Measurements from ENCODE around the gene NUDT6.
"Not testable (repeated sequence)": the region's sequence is repeated elsewhere in the genome, so short reads cannot be mapped to it uniquely, and the experiment has no call there.

The NUDT6 gene

DNA sequence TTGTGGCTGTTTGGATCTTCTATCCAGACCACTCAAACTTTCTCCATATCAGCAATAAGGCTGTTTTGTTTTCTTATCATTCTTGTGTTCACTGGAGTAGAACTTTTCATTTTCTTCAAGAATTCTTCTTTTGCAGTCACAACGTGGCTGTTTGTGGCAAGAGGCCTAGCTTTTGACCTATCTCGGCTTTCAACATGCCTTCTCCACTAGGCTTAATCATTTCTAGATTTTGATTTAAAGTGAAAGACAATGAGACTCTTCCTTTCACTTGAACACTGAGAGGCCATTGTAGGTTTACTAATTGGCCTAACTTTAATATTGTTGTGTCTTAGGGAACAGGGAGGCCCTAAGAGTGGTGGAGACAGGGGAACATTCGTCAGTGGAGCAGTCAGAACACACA lies 76.6 kb downstream of the NUDT6 start:
- Histone ChIP-seq H3K36me3 (ENCODE audit: insufficient read depth, low read depth, low read length) (peaks cover 73% of the 10 kb centered on the region), H3K9me3 (ENCODE audit: insufficient read depth, low read depth, low read length) (no peaks in the 10 kb centered on the region), H3K27me3 (ENCODE audit: insufficient read depth, low read length) (no peaks in the 10 kb centered on the region), H3K4me1 (ENCODE audit: insufficient read depth, low read length) (peaks cover 47% of the 10 kb centered on the region), H3K4me3 (ENCODE audit: low read length) (no peak overlapping the region), H3K9ac (ENCODE audit: low read depth, low read length) (no peak overlapping the region), H3K27ac (ENCODE audit: low read length) (no peak overlapping the region)

DNA sequence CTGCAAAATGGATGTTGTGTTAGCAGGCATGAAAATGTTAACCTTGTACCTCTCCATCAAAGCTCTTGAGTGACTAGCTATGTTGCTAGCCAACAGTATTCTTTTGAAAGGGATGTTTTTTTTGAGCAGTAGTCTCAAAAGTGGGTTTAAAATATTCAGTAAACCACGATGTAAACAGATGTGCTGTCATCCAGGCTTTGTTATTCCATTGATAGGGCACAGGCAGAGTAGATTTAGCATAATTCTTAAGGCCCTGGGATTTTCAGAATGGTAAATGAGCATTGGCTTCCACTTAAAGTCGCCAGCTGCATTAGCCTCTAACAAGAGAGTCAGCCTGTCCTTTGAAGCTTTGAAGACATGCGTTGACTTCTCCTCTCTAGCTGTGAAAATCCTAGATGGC lies 77.3 kb downstream of the NUDT6 start:
- Histone ChIP-seq H3K36me3 (ENCODE audit: insufficient read depth, low read depth, low read length) (peaks cover 78% of the 10 kb centered on the region), H3K9me3 (ENCODE audit: insufficient read depth, low read depth, low read length) (no peaks in the 10 kb centered on the region), H3K27ac (ENCODE audit: low read length) (no peak overlapping the region)

DNA sequence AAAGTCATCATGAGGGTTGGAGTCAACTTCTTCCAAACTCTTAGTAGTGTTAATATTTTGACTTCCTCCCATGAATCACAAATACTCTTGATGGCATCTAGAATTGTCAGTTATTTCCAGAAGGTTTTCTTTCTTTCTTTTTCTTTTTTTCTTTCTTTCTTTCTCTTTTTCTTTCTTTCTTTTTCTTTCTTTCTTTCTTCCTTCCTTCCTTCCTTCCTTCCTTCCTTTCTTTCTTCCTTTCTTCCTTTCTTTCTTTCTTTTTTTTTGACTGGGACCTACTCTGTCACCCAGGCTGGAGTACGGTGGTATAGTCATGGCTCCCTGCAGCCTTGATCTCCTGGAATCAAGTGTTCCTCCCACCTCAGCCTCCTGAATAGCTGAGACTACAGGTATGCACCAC lies 78.0 kb downstream of the NUDT6 start:
- H3K27ac ChIP-seq (ENCODE audit: low read length); H3K9me3 ChIP-seq (ENCODE audit: insufficient read depth, low read depth, low read length); H3K4me3 ChIP-seq (ENCODE audit: low read length); H3K27me3 ChIP-seq (ENCODE audit: insufficient read depth, low read length); H3K9ac ChIP-seq (ENCODE audit: low read depth, low read length): not testable (repeated sequence)
- peaks cover 40% of the 10 kb centered on the region for H3K4me1 ChIP-seq (ENCODE audit: insufficient read depth, low read length)
- peaks cover 84% of the 10 kb centered on the region for H3K36me3 ChIP-seq (ENCODE audit: insufficient read depth, low read depth, low read length)

More for the DNA sequence above, 77.3 kb downstream of the NUDT6 start:
- no peak overlapping the region for H3K9ac ChIP-seq (ENCODE audit: low read depth, low read length)
- H3K4me3 ChIP-seq (ENCODE audit: low read length), result no peak overlapping the region
- H3K4me1 ChIP-seq (ENCODE audit: insufficient read depth, low read length), result peaks cover 42% of the 10 kb centered on the region
- H3K27me3 ChIP-seq (ENCODE audit: insufficient read depth, low read length), result no peaks in the 10 kb centered on the region

DNA sequence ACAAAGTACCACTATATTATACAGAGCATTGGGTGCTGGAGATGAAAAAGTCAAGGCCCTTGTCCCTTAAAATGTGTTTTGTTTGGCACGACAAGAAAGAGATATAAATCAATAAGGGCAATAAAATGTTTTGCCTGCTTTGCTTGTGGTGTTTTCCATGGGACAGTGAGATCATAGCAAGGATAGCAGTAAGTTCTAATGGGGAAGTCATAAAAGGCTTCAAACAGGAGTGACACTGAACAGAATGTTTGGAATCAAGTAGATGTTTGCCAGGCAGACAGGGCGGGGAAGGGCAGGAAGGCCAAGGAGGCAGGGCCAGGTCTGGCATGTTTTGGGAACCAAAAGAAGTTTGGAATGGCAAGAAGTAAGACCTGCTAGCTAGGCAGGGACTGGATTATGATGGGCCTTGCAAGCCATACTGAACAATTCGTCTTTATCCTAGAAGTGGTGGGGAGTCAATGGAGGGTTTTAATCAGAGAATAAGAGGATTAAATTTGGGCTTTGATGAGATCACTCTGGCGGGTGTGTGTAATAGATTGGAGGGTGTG lies 79.3 kb downstream of the NUDT6 start:
- Histone ChIP-seq H3K9me3 (ENCODE audit: insufficient read depth, low read depth, low read length) (no peaks in the 10 kb centered on the region), H3K4me3 (ENCODE audit: low read length) (no peak overlapping the region), H3K9ac (ENCODE audit: low read depth, low read length) (no peak overlapping the region), H3K36me3 (ENCODE audit: insufficient read depth, low read depth, low read length) (peaks cover 86% of the 10 kb centered on the region), H3K27ac (ENCODE audit: low read length) (no peak overlapping the region), H3K4me1 (ENCODE audit: insufficient read depth, low read length) (peaks cover 40% of the 10 kb centered on the region), H3K27me3 (ENCODE audit: insufficient read depth, low read length) (no peaks in the 10 kb centered on the region)

Data from iPS-20b (cell line).